Measurements from ENCODE around the gene DCUN1D4. TPM values are rescaled to one million over a fixed set of nuclear protein-coding genes. Genes with fewer than 3 reads are reported as not detected.
"Not testable (repeated sequence)": the region's sequence is repeated elsewhere in the genome, so short reads cannot be mapped to it uniquely, and the experiment has no call there.

The DCUN1D4 gene
- total RNA-seq, 1 experiment from 2014 or later, result 50.2 TPM

- TF ChIP-seq YY1 (IDR thresholded peaks at IDR 0.05; ENCODE audit: extremely low read depth, insufficient replicate concordance, low read depth, low read length), result no peak
- TF ChIP-seq FOSL1 (IDR thresholded peaks at IDR 0.05; ENCODE audit: low read depth), result no peak
- TF ChIP-seq RAD21 (IDR thresholded peaks at IDR 0.05; ENCODE audit: low read depth), result no peak
- TF ChIP-seq ZFX (IDR thresholded peaks at IDR 0.05), result no peak
- TF ChIP-seq SIN3A (IDR thresholded peaks at IDR 0.05; ENCODE audit: low read depth), result no peak
- TF ChIP-seq JUND (IDR thresholded peaks at IDR 0.05), result no peak
Observed at GRCh38 chr4:51890760-51891159, 47.8 kb downstream of the DCUN1D4 start (continued).

- H3K9me3 ChIP-seq (ENCODE audit: control insufficient read depth in 1 of 2, insufficient read depth in 1 of 2, low read depth in 1 of 2, low read length in 2 of 2); H4K20me1 ChIP-seq (ENCODE audit: insufficient read depth); H3K9ac ChIP-seq (ENCODE audit: low read length); H3K4me1 ChIP-seq (ENCODE audit: control insufficient read depth in 1 of 2, insufficient read depth in 2 of 2, low read length in 2 of 2); H3K4me2 ChIP-seq (ENCODE audit: low read length); H3K27me3 ChIP-seq (ENCODE audit: insufficient read depth, low read length); H2AFZ ChIP-seq (ENCODE audit: low read depth, low read length, poor library complexity, severe bottlenecking); POLR2A ChIA-PET; H3K27ac ChIP-seq (ENCODE audit: low read depth, low read length); CTCF ChIA-PET; H3K79me2 ChIP-seq (ENCODE audit: insufficient read depth, low read length); H3K4me3 ChIP-seq (replicated peaks in 1 of 2; ENCODE audit: low read depth in 1 of 2, low read length in 2 of 2); intact Hi-C loops (cut with micrococcal nuclease); BruUV-seq (replicated peaks); RAD21 ChIA-PET (ENCODE audit: low non-redundant PET in 1 of 2, low total read pairs in 2 of 2, uncharacterized antibody in 2 of 2, unreplicated experiment in 2 of 2); DNase-seq (ENCODE audit: low read depth, low spot score); H3K9me2 ChIP-seq (ENCODE audit: insufficient read depth); H3K36me3 ChIP-seq (ENCODE audit: control insufficient read depth in 1 of 2, insufficient read depth in 2 of 2, low read length in 2 of 2); ATAC-seq: not testable (repeated sequence)
Observed at GRCh38 chr4:51893402-51893801, 50.4 kb downstream of the DCUN1D4 start.

DNA sequence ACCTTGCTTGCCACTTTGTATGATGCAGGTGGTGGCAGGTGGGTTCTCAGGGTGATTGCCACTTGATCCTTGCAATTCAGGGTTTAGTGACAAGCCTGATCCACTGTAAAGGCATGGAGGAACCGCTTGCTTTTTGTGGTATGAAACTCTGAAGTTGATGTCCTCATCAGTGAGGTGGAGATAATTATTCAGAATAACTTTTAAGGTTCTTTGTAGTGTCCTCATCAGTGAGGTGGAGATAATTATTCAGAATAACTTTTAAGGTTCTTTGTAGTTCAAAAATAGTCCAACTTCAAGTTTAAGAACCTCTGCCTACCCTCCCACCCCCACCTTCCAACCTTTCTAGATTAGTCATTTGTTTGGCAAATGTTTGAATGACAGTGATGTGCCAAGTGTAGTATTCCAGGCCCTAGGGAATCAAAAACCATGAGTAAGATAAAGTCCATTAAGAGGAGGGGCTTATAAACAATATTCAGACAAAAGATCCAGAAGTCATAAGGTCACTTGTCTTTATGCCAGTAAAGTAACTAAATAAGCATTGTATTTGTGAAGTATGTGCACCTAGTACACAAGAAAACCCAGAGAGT lies 51.2 kb downstream of the DCUN1D4 start:
- H3K9ac ChIP-seq (ENCODE audit: low read length), result no peak overlapping the region
- no peak for ATAC-seq
- intact Hi-C loops (cut with micrococcal nuclease), result no loop called here
- ChIA-PET RAD21 (ENCODE audit: low non-redundant PET in 1 of 2, low total read pairs in 2 of 2, uncharacterized antibody in 2 of 2, unreplicated experiment in 2 of 2) (no interaction called here), CTCF (no interaction called here), POLR2A (no interaction called here)
- H3K79me2 ChIP-seq (ENCODE audit: insufficient read depth, low read length), result no peaks in the 10 kb centered on the region
- no peaks in the 10 kb centered on the region for H4K20me1 ChIP-seq (ENCODE audit: insufficient read depth)
- no peaks in the 10 kb centered on the region for H3K9me3 ChIP-seq (ENCODE audit: control insufficient read depth in 1 of 2, insufficient read depth in 1 of 2, low read depth in 1 of 2, low read length in 2 of 2)
- BruUV-seq (replicated peaks), result no TSS peak
- H3K36me3 ChIP-seq (ENCODE audit: control insufficient read depth in 1 of 2, insufficient read depth in 2 of 2, low read length in 2 of 2), result peaks cover 0 to 9% of the 10 kb centered on the region in 2 experiments; a peak in 2 of 4 replicates
- H3K9me2 ChIP-seq (ENCODE audit: insufficient read depth), result no peaks in the 10 kb centered on the region
- no peak overlapping the region for H3K4me2 ChIP-seq (ENCODE audit: low read length)
- H3K27me3 ChIP-seq (ENCODE audit: insufficient read depth, low read length), result no peaks in the 10 kb centered on the region
- TF ChIP-seq CEBPB (IDR thresholded peaks at IDR 0.05; ENCODE audit: low read depth) (no peak), POLR2A (IDR thresholded peaks at IDR 0.05; ENCODE audit: borderline replicate concordance, extremely low read depth, insufficient read depth, insufficient read length) (no peak), EZH2phosphoT487 (IDR thresholded peaks at IDR 0.05; ENCODE audit: borderline replicate concordance) (no peak), POLR2AphosphoS5 (IDR thresholded peaks at IDR 0.05; ENCODE audit: low read depth, low read length) (no peak)
- H3K4me3 ChIP-seq (replicated peaks in 1 of 2; ENCODE audit: low read depth in 1 of 2, low read length in 2 of 2), result no peak overlapping the region
- no peak for DNase-seq (ENCODE audit: low read depth, low spot score)
- no peak overlapping the region for H3K27ac ChIP-seq (ENCODE audit: low read depth, low read length)
- H3K4me1 ChIP-seq (ENCODE audit: control insufficient read depth in 1 of 2, insufficient read depth in 2 of 2, low read length in 2 of 2), result peaks cover 0 to 8% of the 10 kb centered on the region in 2 experiments; a peak in 2 of 4 replicates
- H2AFZ ChIP-seq (ENCODE audit: low read depth, low read length, poor library complexity, severe bottlenecking), result no peak overlapping the region
